Measurements from ENCODE around the gene FAM81A. TPM values are rescaled to one million over a fixed set of nuclear protein-coding genes. Genes with fewer than 3 reads are reported as not detected.

The FAM81A gene
- total RNA-seq, 1 experiment from 2014 or later = 4.9 TPM

Other genes with a start within 250 kb of the FAM81A start
- 0.10 TPM in 1 of 2 replicates, not detected in the other for gene LDHAL6B, start 231.3 kb upstream of the FAM81A start, total RNA-seq (2014; rRNA removed; shearing (Covaris generic))
- gene MYO1E, start 65.3 kb upstream of the FAM81A start, total RNA-seq (2014; rRNA removed; shearing (Covaris generic)) = 55.2 and 81.3 TPM in 2 replicates
- gene GCNT3, start 173.6 kb downstream of the FAM81A start, total RNA-seq (2014; rRNA removed; shearing (Covaris generic)) = not detected in 2 replicates
- 106 and 121 TPM in 2 replicates for gene GTF2A2, start 219.3 kb downstream of the FAM81A start, total RNA-seq (2014; rRNA removed; shearing (Covaris generic))

Measured in RPMI7951 (cell line).